GM18505 (cell line): ENCODE data around the gene USB1.
"Not testable (repeated sequence)": the region's sequence is repeated elsewhere in the genome, so short reads cannot be mapped to it uniquely, and the experiment has no call there.

Experiments used
- ATAC-seq: cut with Tn5 transposase; IDR thresholded peaks from one replicate; pipeline ENCODE4 v1.9.1; 2021; ENCODE audit not compliant: unreplicated experiment
- POLR2A ChIP-seq: IDR thresholded peaks from 4 replicates; pipeline ENCODE4 v1.6.1; 2011; ENCODE audit warnings: borderline replicate concordance; ENCODE audit not compliant: insufficient read depth, insufficient read length; ENCODE audit errors: extremely low read depth

USB1 gene

DNA sequence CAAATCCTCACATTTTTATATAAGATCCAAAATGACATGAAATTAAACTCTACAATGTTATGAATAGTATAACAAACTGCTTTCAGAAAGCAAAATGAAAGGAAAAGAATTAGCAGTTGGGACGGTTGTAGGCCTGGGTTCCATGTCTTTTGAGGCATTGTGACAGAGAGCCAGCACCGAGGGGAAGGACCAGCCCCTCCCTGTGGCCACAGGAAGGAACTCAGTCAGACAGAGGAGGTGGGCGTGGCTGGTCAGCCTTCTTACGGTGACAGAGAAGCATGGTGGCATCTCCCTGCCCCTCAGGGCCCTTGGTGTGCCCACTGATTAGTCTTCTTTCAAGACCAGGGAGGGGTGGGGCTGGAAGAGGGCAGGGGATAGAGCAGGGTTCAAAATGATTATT, 6.4 kb upstream of the USB1 start:
- no peak for ATAC-seq
- no peak for TF ChIP-seq POLR2A

GRCh38 chr16:57995721-57996405, 5.3 kb upstream of the USB1 start:
- ATAC-seq = no peak
- TF ChIP-seq POLR2A = no peak

GRCh38 chr16:57996406-57997175, 4.6 kb upstream of the USB1 start:
- ATAC-seq = no peak
- no peak for TF ChIP-seq POLR2A

DNA sequence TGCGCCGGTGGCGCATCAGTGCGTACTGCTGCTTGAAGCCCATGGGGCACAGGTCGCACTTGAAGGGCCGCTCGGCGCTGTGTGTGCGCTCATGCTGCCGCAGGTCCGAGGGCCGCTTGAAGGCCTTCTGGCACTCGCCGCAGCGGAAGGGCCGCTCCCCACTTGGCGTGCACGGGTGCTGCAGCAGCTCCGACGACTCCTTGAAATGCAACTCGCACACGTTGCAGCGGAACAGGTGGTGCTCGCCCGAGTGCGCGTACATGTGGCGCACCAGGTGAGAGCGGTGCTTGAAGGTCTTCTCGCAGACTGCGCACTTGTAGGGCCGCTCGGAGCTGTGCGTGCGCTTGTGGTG, 4.1 kb upstream of the USB1 start:
- no peak for TF ChIP-seq POLR2A
- no peak for ATAC-seq

DNA sequence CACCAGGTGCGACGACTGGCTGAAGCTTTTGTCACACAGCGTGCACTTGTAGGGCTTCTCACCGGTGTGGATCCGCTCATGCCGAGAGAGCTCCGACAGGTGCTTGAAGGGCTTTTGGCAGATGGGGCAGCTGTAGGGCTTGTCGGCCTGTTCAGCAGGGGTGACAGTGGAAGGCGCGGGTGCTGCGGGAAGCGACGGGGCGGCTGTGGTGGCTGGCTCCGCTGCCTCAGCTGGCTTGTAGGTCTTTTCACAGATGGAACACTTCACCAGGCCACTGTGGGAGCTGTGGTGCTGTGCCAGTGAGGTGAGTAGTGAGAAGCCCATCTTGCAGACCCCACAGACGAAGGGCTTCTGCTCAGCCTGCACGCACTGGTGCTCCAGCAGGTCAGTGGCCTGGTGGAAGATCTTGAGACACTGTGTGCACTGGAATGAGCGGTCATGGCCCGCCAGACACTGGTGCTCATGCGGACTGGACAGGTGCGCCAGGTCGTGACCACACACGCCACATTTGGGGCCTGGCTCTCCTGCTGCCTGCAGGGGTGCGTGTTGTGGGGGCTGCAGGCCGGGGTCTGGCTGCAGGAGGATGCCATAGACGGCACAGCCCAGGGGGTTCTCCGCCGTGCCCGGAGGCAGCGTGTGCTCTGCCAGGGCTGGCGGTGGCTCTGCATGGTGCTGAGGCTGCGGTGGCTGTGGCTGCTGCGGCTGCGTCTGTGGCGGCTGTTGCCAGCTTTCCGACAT, 3.5 kb upstream of the USB1 start:
- no peak for TF ChIP-seq POLR2A
- no peak for ATAC-seq

DNA sequence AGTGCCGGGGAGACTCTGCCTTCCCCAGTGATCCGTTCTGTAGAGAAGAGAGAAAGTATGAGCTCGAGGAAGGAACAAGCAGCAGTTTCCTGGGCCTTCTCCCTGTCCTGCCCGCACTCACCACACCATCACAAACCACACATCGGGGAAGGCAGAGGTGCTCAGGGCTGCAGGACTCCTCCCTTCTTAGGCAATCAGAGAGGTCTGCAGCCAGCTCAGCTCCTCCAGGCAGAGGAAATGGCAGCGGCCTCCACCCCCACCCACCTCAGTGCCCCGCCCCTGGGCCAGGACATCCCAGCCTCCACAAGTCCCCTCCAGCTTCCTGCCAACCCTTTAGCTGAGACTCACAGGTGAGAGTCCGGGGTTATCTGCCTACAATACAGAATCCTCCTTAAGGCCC, 2.7 kb upstream of the USB1 start:
- no peak for TF ChIP-seq POLR2A
- ATAC-seq = no peak

DNA sequence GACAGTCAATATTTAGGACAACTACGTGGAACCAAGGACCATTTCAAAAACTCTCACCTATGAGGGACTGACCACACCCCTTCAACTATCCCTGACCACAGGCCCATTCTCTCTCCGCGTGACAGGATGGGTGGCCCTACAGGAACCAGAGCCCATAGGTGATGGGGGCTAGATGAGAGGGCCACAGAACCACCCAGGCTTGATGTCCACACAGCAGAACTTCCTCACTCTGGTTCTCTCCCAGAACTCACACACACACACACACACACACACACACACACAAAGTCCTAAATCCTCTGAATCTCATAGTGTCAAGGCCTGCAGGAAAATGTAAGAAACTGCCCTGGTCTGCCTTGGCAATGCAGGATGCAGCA, 2.2 kb upstream of the USB1 start:
- TF ChIP-seq POLR2A = no peak

DNA sequence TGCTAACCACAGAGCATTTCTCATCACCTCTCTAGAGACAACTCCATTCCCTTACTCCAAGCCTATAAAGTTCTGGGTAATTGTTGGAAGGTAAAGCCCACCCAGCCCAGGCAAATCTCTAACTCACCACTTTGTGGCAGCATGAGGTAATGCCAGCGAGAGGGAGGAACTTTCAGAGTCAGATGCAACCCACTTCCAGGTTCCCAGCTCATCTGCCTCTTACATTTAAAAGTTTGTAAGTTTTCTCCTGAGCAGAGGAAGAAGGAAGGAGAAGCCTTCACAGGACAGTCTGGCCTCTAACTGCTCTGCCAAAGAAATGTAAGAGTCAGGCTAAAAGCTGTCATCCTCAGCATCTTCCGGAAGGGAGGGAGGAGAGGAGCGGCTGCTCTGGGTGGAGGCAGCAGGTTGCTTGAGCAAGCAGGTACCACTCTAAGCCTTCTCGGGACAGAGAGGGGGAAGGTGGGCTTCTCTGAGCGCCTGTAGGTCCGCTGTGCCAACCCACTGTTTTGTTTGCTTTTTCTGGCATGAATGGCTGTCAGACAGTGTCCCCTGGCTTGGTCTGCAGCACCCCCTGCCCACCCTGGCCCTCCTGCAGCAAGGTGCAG, 1.7 kb upstream of the USB1 start:
- no peak for ATAC-seq

More for the DNA sequence above, 2.2 kb upstream of the USB1 start:
- ATAC-seq = no peak

GRCh38 chr16:57999971-58000705, 1.1 kb upstream of the USB1 start, which contains the start of gene ZNF319:
Gene ZNF319 (minus strand): TSS chr16:58000672. CDS start chr16:57998265, 2,407 bp downstream.
- TF ChIP-seq POLR2A = peak; percentile 28
- peak; percentile 26 for ATAC-seq

More for the DNA sequence above, 1.7 kb upstream of the USB1 start:
- no peak for TF ChIP-seq POLR2A

- no peak for ATAC-seq
- no peak for TF ChIP-seq POLR2A
Observed at GRCh38 chr16:58001781-58002415, 691 bp downstream of the USB1 start.

DNA sequence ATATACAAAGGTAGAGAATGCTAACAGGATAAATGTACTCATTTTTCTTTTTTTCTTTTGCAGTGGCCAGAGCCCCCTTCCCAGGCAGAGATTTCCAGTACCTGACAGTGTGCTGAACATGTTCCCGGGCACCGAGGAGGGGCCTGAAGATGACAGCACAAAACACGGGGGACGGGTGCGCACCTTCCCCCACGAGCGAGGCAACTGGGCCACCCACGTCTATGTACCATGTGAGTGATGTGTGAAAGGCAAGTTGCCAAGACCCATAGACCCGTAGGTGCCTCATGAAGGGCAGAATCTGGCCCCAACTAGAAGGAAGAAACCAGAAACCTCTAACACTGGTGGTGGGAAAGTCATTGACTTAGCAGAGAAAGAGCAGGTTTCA, 1.2 kb downstream of the USB1 start:
- TF ChIP-seq POLR2A = no peak
- no peak for ATAC-seq

DNA sequence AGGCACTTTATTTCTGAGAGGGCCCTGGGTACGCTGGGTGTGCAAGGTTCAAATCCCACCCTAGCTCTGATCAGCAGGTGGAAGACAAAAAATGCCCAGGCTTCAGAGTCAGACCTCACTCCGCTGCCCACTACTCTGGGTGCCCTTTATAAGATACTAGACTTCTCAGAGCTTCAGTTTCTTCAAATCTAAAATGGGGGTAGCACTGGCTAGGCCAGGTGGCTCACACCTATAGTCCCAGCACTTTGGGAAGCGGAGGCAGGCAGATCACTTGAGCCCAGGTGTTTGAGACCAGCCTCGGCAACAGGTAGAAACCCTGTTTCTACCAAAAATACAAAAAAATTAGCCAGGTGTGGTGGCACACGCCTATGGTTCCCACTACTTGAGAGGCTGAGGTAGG, 1.7 kb downstream of the USB1 start:
- ATAC-seq = no peak
- TF ChIP-seq POLR2A = no peak

DNA sequence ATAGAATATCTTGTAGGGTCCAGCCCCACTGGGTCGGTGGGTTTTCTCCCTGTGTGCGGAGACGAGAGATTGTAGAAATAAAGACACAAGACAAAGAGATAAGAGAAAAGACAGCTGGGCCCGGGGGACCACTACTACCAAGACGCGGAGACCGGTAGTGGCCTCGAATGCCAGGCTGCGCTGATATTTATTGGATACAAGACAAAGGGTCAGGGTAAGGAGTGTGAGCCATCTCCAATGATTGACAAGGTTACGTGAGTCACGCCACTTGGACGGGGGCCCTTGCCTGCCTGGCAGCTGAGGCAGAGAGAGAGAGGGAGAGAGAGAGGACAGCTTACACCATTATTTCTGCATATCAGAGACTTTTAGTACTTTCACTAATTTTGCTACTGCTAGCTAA, 3.5 kb downstream of the USB1 start:
- ATAC-seq = not testable (repeated sequence)
